Progenitor cell of endocrine pancreas (in vitro differentiated cells): ENCODE data around the gene OTULIN. TPM values are rescaled to one million over a fixed set of nuclear protein-coding genes. Genes with fewer than 3 reads are reported as not detected.

Experiments used
- DNase-seq: peaks from one replicate; pipeline ENCODE4 v3.0.0; 2021; ENCODE audit warnings: low spot score; ENCODE audit not compliant: unreplicated experiment
- H3K27ac Mint-ChIP-seq: 2 replicates; pipeline ENCODE4 v1.8.0; 2021; ENCODE audit warnings: mild to moderate bottlenecking, moderate library complexity, mixed read lengths
- H3K27me3 Mint-ChIP-seq: 2 replicates; pipeline ENCODE4 v1.8.0; 2021; ENCODE audit warnings: mixed read lengths
- H3K36me3 Mint-ChIP-seq: 2 replicates; pipeline ENCODE4 v1.8.0; 2022; ENCODE audit warnings: mixed read lengths; ENCODE audit not compliant: insufficient read depth
- H3K4me1 Mint-ChIP-seq: 2 replicates; pipeline ENCODE4 v1.8.0; 2021; ENCODE audit warnings: low read depth, mixed read lengths
- H3K4me3 Mint-ChIP-seq: 2 replicates; pipeline ENCODE4 v1.8.0; 2021; ENCODE audit warnings: low read depth, mild to moderate bottlenecking, moderate library complexity, mixed read lengths
- H3K9me3 Mint-ChIP-seq: 2 replicates; pipeline ENCODE4 v1.8.0; 2021; ENCODE audit warnings: low read depth, mixed read lengths
- total RNA-seq: library from RNA; stranded (reverse); gene quantifications from 2 replicates; pipeline ENCODE4 v1.2.1, GENCODE V29; 2021
- TF ChIP-seq, protein P1 (sequence below): fragments of 200-600 bp; sonication (generic); IDR thresholded peaks from one replicate; pipeline ENCODE4 v1.5.0; 2021; ENCODE audit warnings: antibody characterized with exemption, mild to moderate bottlenecking; ENCODE audit not compliant: unreplicated experiment

Gene OTULIN
- total RNA-seq, 1 donor from 2014 or later, result 36.4 TPM

DNA sequence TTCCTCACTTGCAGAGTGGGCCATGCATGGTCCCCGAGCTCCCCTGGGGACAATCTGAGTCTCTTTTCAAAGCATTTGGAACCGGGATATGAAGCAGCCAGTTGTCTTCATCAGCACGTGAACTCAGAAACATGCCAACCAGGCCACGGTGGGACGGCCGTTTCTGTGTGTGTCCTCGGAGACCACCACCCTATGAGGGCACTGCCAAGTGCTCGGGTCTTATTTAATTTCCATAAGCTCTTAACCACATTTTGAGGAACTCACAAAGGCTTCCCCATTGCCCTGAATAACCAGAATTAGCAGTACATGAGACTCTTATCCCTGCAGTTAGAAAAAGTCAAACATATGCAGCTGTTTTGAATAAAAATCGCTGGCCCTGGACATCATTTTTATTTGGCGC lies 60.1 kb downstream of the OTULIN start:
- peaks cover 2% of the 10 kb centered on the region for H3K36me3 Mint-ChIP-seq
- H3K9me3 Mint-ChIP-seq, result no peaks in the 10 kb centered on the region
- TF ChIP-seq, protein P1, sequence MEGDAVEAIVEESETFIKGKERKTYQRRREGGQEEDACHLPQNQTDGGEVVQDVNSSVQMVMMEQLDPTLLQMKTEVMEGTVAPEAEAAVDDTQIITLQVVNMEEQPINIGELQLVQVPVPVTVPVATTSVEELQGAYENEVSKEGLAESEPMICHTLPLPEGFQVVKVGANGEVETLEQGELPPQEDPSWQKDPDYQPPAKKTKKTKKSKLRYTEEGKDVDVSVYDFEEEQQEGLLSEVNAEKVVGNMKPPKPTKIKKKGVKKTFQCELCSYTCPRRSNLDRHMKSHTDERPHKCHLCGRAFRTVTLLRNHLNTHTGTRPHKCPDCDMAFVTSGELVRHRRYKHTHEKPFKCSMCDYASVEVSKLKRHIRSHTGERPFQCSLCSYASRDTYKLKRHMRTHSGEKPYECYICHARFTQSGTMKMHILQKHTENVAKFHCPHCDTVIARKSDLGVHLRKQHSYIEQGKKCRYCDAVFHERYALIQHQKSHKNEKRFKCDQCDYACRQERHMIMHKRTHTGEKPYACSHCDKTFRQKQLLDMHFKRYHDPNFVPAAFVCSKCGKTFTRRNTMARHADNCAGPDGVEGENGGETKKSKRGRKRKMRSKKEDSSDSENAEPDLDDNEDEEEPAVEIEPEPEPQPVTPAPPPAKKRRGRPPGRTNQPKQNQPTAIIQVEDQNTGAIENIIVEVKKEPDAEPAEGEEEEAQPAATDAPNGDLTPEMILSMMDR, result no peak
- no peak overlapping the region for H3K4me3 Mint-ChIP-seq
- H3K27me3 Mint-ChIP-seq, result no peaks in the 10 kb centered on the region
- H3K4me1 Mint-ChIP-seq, result peaks cover 20% of the 10 kb centered on the region
- no peak overlapping the region for H3K27ac Mint-ChIP-seq
- no peak for DNase-seq

DNA sequence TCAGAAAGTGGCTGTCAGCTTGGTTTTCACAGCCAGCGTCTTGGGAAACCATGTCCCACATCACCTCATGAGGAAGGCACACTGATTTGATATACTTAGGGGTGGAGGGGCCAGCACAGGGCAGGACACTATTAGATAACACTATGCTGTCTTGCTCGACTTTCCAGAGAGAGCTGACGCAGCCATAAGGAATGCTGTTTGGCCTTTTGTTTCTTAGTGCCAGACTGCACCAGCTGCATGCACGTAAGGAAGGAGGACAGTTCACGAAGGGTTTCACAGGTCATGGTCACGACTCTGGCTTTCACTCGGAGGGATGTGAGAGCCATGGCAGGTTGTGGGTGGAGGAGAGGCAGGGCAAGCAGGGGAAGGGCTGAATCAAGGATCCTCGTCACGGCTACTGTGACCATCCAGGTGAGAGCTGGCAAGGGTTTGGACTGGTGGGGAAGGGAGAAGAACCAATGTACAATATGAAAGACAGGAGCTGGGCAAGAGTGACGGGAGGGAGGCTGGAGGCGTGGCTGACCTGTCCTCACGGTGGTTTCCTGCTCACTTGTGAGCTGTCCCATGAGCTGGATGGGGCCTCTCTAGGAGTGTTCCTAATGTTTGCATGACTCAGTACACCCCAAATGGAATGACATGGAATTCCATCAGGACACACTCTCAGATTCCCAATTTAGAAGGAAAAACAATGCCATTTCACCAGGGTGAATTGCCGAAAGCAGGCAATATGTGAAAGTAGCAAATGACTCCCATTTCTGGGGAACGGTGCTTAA lies 61.7 kb downstream of the OTULIN start:
- H3K36me3 Mint-ChIP-seq, result peaks cover 2% of the 10 kb centered on the region
- H3K4me1 Mint-ChIP-seq, result peaks cover 21% of the 10 kb centered on the region
- no peaks in the 10 kb centered on the region for H3K9me3 Mint-ChIP-seq
- H3K27ac Mint-ChIP-seq, result no peak overlapping the region
- no peaks in the 10 kb centered on the region for H3K27me3 Mint-ChIP-seq
- TF ChIP-seq, protein P1, result no peak
- H3K4me3 Mint-ChIP-seq, result no peak overlapping the region
- DNase-seq, result no peak

DNA sequence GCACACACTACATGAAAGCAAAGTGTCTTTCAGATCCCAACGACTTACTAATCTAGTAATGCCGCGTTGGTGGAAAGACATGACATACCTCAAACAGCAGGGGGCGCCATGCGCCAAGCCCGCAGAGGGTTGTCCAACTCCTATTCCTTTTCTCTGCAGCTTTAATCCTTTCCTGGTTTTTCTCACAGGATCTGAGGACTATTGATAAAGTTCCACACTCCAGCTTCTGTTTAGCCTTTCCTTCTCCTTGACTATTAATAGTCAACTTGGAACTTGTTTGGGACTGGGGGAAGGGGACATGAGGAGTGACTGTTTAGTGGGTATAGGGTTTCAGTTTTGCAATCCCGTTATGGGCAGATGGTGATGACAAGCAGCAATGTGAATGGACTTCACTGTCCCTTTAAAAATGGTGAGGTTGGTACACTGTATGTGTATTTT lies 62.9 kb downstream of the OTULIN start:
- Mint-ChIP-seq H3K27ac (no peak overlapping the region), H3K27me3 (no peaks in the 10 kb centered on the region), H3K9me3 (no peaks in the 10 kb centered on the region), H3K36me3 (peaks cover 2% of the 10 kb centered on the region), H3K4me1 (peaks cover 15% of the 10 kb centered on the region), H3K4me3 (no peak overlapping the region)
- TF ChIP-seq, protein P1, result peak; percentile 98
- peak; percentile 70 for DNase-seq

DNA sequence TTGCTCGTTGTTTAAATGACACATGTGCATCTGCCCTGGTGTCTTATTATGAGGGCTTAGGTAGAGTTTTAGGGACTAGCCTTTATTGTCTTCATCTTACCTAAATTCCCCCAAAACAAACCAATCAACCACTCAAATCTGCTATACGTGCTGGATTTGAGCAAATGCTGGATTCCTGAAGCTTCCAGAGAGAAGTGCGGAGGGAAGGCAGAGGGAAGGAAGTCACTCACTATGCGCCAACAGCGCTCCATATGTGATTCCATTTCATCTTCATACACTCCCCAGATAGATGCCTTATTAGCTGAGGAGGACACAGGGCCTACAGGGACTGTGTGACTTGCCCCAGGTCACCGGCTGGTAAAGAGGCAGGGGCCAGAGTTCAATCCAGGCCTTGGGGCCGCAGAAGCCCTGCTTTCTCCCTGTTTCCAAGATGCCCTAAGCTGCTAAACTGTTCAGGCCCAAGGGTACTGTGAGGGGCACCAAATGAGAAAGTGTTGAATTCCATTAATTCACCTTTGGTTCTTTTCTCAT lies 63.5 kb downstream of the OTULIN start:
- DNase-seq, result no peak
- no peaks in the 10 kb centered on the region for H3K36me3 Mint-ChIP-seq
- no peaks in the 10 kb centered on the region for H3K9me3 Mint-ChIP-seq
- H3K4me1 Mint-ChIP-seq, result peaks cover 15% of the 10 kb centered on the region
- TF ChIP-seq, protein P1, result no peak
- no peaks in the 10 kb centered on the region for H3K27me3 Mint-ChIP-seq
- no peak overlapping the region for H3K4me3 Mint-ChIP-seq
- H3K27ac Mint-ChIP-seq, result peak overlapping the region; percentile 77

DNA sequence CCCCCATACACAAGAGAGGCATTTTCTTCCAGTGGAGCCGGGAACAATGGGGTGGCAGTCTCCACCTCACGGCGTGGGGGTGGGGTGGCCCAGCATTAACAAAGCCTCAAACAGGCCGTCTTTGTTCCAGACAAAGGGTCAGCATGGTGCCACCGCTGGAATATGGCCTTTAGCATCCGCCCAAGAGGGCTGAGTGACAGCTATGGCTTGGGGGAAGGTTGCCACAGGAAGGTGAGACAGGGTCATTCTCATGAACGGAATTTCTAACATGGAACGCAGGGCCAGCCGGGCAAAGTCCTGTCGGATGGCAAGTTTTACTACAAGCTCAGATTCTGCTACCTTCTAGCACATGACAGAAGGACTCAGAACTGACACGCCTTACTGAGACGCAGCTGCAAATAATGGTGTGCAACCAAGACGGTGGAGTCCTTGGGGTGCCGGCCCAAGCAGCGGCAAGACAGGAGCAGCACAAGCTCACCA lies 64.0 kb downstream of the OTULIN start:
- no peaks in the 10 kb centered on the region for H3K36me3 Mint-ChIP-seq
- no peaks in the 10 kb centered on the region for H3K9me3 Mint-ChIP-seq
- no peak overlapping the region for H3K4me3 Mint-ChIP-seq
- H3K4me1 Mint-ChIP-seq, result peaks cover 15% of the 10 kb centered on the region
- no peaks in the 10 kb centered on the region for H3K27me3 Mint-ChIP-seq
- H3K27ac Mint-ChIP-seq, result peak overlapping the region; percentile 77
- no peak for DNase-seq
- TF ChIP-seq, protein P1, result no peak
